GM21717 (cell line): ENCODE results near the gene HSPA6.
"Not testable (repeated sequence)": the region's sequence is repeated elsewhere in the genome, so short reads cannot be mapped to it uniquely, and the experiment has no call there.

Experiments
- ATAC-seq: cut with Tn5 transposase; IDR thresholded peaks from one replicate; pipeline ENCODE4 v1.9.1; 2021; ENCODE audit warnings: mild to moderate bottlenecking, moderate library complexity; ENCODE audit not compliant: unreplicated experiment

Gene HSPA6

GRCh38 chr1:161531986-161532643, 7.8 kb downstream of the HSPA6 start:
- ATAC-seq, result no peak

DNA sequence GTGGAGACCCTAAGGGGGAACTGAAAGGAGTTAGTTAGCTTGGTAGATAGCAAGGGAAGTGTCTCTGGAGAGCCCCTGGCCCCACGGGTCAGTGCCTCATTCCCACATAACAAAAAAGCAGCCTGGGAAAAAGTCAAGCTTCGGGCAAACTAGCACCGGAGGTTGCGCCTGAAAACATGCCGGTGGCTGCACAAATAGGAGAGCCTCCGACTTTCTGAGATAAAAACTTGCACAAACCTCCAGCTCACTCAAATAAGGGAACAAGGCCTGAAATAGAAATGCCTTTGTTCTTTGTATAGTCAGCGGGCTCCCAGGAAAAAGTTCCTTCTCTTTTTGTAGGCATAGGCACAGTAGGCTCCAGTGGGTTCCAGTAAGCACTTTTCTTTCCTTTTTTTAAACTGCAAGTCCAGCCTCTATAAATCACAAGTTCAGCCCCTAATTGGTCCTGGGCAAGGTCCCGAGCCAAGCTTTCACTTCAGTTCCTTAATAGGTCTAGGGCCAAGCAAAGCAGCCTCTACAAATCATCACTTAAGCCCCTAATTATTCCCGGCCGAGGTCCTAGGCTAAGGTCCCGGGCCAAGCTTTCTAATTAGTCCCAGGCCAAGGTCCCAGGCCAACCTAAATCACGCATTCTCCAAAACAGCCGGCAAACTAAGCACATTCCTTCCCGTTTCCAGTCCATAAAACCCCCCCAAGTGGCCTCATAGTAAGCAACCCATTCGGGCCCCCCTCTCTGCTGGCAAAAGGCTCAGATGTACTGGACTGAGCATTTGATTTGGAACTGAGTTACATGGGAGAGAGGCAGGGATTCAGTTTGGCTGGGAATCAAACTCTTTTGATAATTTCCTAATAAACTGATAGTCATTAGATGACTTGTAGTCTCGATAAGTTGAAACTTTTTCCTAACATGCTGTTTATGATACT, 8.6 kb downstream of the HSPA6 start:
- not testable (repeated sequence) for ATAC-seq

DNA sequence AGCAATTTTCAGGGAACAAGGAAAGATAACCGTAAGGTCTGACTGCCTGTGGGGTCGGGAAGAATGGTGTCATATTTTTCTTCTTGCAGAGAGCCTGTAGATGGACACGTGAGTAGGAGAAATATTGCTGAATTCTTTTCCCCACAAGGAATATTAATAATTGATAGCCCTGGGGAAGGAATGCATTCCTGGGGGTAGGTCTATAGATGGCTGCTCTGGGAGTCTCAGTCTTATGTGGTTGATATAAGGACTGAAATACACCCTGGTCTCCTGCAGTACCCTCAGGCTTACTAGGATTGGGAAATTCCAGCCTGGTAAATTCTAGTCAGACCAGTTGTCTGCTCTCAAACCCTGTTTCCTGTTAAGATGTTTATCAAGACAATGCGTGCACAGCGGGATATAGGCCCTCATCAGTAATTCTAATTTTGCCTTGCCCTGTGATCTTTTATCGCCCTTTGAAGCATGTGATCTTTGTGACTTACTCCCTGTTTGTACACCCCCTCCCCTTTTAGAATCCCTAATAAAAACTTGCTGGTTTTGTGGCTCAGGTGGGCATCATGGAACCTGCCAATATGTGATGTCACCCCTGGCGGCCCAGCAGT, 12.8 kb downstream of the HSPA6 start:
- not testable (repeated sequence) for ATAC-seq

GRCh38 chr1:161538925-161539479, 14.7 kb downstream of the HSPA6 start:
- ATAC-seq, result not testable (repeated sequence)

GRCh38 chr1:161539731-161540569, 15.6 kb downstream of the HSPA6 start:
- peak; percentile 64 for ATAC-seq

DNA sequence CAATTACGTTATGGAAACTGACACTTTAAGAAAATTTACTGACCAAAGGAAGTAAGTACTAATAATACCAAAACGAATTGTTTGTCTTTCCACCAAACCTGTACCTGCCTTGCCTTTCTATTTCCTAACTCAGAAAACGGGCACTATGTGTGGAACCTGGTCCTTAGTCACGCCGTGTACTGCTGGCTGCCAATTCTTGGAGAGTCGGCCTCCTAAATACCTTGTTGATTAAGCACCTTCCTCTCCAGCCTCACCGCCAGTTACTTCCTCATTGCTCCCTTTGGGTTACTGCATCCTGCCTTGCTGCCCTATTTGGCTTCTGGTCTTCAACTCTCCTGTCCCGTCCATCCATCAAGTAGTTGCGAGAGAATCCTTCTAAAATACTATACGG, 16.2 kb downstream of the HSPA6 start:
- not testable (repeated sequence) for ATAC-seq

DNA sequence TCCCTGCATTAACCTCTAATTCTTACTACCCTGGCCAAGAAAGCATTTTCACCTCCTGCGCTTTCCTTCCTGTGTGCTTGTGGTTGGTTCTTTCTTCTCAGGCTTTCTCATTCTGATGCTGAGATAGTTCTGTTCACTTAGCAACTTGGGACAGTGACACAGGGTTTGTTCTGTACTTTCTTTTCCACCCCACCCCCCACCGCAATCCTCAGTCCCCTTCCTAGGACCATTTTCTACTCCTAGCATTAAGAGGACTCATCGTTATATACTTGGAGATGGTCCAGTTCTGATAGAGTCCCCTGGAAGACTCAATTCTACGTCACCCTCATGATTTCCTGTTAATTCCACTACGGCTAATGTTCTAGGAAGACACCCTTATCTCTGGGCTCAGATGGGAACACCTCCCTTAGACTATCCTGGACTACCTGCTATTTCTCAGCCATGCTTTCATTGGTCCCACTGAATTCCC, 17.8 kb downstream of the HSPA6 start:
- peak; percentile 54 for ATAC-seq

DNA sequence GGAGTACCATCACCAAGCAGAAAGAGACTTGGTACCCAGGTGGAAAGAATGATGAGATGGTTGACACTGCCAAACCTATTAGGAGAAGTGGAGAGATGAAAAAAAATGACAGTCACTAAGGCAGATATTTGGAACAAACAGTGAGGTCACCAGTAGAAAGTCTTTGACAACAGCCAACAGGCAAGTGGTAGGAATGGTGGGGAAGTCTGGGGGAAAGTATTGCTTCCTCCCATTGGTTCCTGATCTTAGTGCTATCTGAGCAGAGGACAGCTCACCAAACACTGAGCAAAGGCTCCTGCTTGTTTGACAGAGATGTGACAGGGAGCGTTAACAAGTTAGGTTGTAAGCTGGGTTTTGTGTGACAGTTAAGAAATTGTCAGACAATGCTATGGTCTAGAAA, 18.8 kb downstream of the HSPA6 start:
- ATAC-seq, result not testable (repeated sequence)

- not testable (repeated sequence) for ATAC-seq
Measured at GRCh38 chr1:161545005-161545731, 20.8 kb downstream of the HSPA6 start.

DNA sequence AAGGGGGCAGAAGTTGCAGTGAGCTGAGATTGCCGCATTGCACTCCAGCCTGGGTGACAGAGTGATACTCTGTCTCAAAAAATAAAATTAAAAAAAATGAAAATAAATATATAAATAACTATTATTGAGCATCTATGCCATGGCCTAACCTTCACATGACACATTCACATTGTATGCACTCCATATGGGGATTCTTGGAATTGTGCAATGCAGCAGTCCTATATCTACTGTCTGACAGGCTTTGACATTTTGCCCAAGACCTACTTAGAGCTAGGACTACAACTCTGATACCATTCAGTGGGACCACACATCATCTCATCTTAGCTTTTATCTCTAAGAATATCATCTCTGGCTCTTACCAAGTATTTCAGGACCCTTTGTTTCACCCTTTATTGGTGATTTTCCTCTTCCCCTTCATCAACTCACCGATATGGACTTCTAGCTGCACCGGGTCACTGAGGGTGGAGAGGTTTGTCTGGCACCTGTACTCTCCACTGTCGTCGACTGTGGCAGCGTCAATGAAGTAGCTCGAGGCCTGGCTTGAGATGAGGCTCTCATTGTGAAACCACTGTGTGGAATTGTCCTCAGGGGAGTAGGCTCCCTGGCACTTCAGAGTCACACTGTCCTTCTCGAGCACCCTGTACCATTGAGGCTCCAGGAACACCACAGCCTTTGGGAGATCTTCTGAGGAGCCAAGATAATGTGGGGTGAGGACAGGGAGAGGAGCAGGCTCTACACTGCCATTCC, 23.8 kb downstream of the HSPA6 start:
- not testable (repeated sequence) for ATAC-seq

- ATAC-seq, result not testable (repeated sequence)
Measured at GRCh38 chr1:161548749-161549406, 24.5 kb downstream of the HSPA6 start.

DNA sequence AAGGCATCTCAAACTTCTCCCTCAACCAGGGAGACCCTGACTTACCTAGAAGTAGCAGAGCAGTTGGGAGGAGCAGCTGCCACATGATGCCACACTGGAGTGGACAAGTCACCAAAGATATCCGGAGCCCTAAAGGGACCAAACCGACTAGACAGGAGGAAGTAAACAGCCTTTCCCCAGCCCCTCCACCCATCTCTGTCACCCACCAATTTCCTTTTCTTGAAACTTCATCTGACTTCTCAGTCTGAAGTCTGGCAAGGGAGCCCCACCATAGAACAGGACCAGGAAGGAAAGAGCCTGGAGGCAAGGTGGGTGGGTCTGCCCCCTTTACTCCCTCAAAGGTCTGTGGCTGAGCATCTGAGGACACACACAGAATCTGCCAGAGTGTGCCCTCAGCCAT, 25.3 kb downstream of the HSPA6 start, which contains the start of gene FCGR3A:
Gene FCGR3A, minus strand, starts transcription at position 167 of the 400 bp plus-strand sequence. Its CDS starts 82 bp downstream, at position 85.
- ATAC-seq, result no peak

DNA sequence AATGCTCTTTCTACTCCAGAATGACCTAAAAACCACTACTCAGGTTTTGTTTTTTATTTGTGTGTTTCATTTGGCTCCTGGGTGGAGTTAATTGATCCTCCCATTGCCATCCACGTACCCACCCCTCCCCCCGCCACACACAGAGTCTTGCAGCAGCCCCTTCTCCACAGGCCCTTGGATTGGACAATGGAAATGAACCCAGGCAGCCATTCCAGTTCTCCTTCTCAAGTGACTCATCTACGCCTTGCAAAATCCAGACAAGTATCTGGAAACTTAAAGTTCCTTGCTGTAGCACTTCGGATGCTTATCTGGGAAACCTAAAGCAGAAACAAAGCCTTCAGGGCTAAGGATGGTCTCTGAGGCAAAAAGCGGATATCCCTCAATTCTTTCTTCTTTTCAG, 26.6 kb downstream of the HSPA6 start:
- ATAC-seq, result not testable (repeated sequence)

DNA sequence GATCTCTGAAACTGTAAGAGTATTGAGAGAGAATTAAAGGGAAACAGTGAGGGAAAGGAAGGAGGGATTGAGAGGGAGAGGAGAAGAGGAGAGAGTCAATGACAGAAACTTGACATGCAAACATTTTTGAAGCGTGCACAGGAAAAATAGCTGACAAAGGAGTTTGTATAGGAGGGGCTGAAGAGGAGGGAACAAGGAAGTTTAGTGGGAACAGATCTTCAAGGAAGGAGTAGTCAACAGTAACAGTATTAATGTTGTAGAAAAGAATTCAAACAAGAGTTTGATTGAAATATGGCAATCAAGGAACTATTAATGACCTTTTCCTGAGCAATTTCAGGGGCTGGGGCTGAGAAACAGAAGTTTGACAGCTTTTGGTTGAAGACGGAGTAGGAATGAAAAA, 29.3 kb downstream of the HSPA6 start:
- ATAC-seq, result not testable (repeated sequence)

DNA sequence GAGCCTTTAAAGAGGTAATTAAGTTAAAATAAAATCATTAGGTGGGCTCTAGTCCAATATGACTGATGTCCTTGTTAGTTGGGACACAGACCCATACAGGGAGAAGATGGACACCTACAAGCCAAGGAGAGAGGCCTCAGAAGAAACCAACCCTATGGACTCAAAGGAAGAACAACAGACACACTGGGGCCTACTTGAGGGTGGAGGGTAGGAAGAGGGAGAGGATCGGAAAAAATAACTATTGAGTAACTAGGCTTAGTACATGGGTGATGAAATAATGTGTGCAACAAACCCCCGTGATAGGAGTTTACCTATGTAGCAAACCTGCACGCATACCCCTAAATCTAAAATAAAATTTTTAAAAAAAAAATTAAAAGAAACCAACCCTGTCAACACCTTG, 30.0 kb downstream of the HSPA6 start:
- not testable (repeated sequence) for ATAC-seq

DNA sequence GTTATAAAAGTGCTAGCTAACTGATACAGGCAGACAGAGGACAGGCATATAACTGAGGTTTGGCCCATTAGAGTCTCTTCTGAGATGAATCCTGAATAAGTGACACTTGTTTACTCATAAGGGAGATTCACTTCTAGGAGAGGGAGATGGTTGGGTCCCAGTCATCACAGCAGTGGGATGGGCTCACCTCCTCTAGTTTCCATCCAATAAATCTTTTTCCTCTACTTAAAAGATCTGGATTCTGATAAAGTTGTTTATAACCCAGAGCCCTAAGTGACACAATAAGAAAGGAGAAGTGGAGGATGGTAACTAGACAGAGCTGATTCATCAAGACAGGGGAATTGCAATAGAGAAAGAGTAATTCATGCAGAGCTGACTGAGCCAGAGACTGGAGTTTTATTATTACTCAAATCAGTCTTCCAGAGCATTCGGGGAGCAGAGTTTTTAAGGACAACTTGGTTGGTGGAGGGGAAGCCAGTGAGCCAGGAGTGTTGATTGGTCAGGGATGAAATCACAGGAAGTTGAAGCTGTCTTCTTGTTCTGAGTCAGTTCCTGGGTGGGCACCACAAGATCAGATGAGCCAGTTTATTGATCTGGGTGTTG, 30.6 kb downstream of the HSPA6 start:
- ATAC-seq, result not testable (repeated sequence)

- not testable (repeated sequence) for ATAC-seq
Measured at GRCh38 chr1:161556143-161556542, 31.8 kb downstream of the HSPA6 start.

GRCh38 chr1:161556990-161557389, 32.6 kb downstream of the HSPA6 start:
- not testable (repeated sequence) for ATAC-seq
